Astrocyte of the cerebellum (primary cell): ENCODE data around the gene TIGD7.

ENCODE experiments used
- DNase-seq: peaks from one replicate; pipeline ENCODE4 v3.0.0-alpha.2; 2011; ENCODE audit warnings: low read depth
- H3K4me3 ChIP-seq: 2 replicates; pipeline ENCODE4 v1.5.1; 2011; ENCODE audit warnings: mild to moderate bottlenecking, low read depth, low read length, moderate library complexity
- in situ Hi-C: cut with HindIII; loops from 2 replicates; pipeline ENCODE4 v1.10.0; 2017; ENCODE audit warnings: low sequenced_read_pairs
- TF ChIP-seq, protein P1 (sequence below): IDR thresholded peaks from 2 replicates; pipeline ENCODE4 v1.5.1; 2012; ENCODE audit warnings: low read length, low read depth, moderate library complexity, mild to moderate bottlenecking; ENCODE audit errors: missing control alignments

TIGD7 gene

GRCh38 chr16:3304370-3304769, 860 bp downstream of the TIGD7 start:
- in situ Hi-C loops, result no loop called here
- DNase-seq, result no peak
- peak overlapping the region; percentile 64 for H3K4me3 ChIP-seq
- TF ChIP-seq, protein P1, sequence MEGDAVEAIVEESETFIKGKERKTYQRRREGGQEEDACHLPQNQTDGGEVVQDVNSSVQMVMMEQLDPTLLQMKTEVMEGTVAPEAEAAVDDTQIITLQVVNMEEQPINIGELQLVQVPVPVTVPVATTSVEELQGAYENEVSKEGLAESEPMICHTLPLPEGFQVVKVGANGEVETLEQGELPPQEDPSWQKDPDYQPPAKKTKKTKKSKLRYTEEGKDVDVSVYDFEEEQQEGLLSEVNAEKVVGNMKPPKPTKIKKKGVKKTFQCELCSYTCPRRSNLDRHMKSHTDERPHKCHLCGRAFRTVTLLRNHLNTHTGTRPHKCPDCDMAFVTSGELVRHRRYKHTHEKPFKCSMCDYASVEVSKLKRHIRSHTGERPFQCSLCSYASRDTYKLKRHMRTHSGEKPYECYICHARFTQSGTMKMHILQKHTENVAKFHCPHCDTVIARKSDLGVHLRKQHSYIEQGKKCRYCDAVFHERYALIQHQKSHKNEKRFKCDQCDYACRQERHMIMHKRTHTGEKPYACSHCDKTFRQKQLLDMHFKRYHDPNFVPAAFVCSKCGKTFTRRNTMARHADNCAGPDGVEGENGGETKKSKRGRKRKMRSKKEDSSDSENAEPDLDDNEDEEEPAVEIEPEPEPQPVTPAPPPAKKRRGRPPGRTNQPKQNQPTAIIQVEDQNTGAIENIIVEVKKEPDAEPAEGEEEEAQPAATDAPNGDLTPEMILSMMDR, result no peak

- TF ChIP-seq, protein P1, result no peak
- no peak for DNase-seq
Measured at GRCh38 chr16:3295783-3296182, 9.4 kb downstream of the TIGD7 start.

GRCh38 chr16:3295209-3295608, 10.0 kb downstream of the TIGD7 start:
- no peak for DNase-seq
- H3K4me3 ChIP-seq, result no peak overlapping the region
- in situ Hi-C loops, result no loop called here
- TF ChIP-seq, protein P1, result no peak

More at GRCh38 chr16:3295783-3296182, 9.4 kb downstream of the TIGD7 start:
- H3K4me3 ChIP-seq, result no peak overlapping the region
- in situ Hi-C loops, result no loop called here

DNA sequence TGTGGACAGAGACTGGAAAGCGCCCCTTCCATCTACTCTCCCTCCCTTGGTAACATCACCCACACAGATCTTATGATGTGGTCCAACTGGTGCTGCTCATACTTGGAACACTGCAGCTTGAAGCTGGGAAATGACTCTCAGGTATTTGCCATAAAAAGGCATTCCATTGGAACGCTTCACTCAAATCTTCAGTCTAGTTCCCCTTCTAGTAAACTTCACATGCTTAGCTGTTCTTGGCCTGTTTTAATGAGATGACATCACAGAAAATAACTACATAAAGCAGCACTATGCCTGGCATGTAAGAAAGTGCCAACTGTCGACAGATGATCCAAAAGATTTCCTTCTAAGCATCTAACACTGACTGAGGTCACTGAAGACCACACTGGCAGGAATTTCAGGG, 12.6 kb downstream of the TIGD7 start:
- in situ Hi-C loops, result no loop called here
- H3K4me3 ChIP-seq, result no peak overlapping the region
- DNase-seq, result no peak
- TF ChIP-seq, protein P1, result no peak

GRCh38 chr16:3289998-3290673, 15.1 kb downstream of the TIGD7 start:
- no peak overlapping the region for H3K4me3 ChIP-seq

GRCh38 chr16:3285131-3285530, 20.1 kb downstream of the TIGD7 start:
- peak overlapping the region; percentile 95 for H3K4me3 ChIP-seq
- DNase-seq, result no peak

More at GRCh38 chr16:3289998-3290673, 15.1 kb downstream of the TIGD7 start:
- in situ Hi-C loops, result no loop called here
- DNase-seq, result no peak
- TF ChIP-seq, protein P1, result no peak

More at GRCh38 chr16:3285131-3285530, 20.1 kb downstream of the TIGD7 start:
- in situ Hi-C loops, result no loop called here
- TF ChIP-seq, protein P1, result no peak
